NCI-H1092 (cell line): ENCODE data around the gene TRAF3.

ENCODE experiments used
- DNase-seq: peaks from one replicate; lab custom pipeline; 2025; lab: John Stamatoyannopoulos, UW

Gene TRAF3

DNA sequence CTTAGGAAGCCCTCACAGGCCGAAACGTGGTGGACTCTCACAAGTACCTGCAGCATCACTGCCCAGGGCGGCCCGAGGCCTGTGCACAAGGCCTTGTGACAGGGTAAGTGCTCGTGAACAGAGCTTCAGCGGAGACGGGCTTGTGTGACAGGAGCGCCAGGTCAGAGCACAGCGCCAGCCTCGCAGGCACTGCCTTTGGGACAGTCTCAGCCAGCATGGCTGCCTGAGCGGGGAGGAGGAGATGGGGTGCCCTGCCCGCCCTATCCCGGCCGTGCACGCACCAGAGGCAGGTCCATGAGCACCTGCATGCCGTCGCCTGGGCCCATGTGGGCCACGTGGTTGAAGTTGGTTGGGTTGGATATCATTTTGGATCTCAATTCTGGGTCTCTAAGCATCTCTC, 162.1 kb downstream of the TRAF3 start:
- no peak for DNase-seq

GRCh38 chr14:102939820-102940561, 162.7 kb downstream of the TRAF3 start:
- no peak for DNase-seq

DNA sequence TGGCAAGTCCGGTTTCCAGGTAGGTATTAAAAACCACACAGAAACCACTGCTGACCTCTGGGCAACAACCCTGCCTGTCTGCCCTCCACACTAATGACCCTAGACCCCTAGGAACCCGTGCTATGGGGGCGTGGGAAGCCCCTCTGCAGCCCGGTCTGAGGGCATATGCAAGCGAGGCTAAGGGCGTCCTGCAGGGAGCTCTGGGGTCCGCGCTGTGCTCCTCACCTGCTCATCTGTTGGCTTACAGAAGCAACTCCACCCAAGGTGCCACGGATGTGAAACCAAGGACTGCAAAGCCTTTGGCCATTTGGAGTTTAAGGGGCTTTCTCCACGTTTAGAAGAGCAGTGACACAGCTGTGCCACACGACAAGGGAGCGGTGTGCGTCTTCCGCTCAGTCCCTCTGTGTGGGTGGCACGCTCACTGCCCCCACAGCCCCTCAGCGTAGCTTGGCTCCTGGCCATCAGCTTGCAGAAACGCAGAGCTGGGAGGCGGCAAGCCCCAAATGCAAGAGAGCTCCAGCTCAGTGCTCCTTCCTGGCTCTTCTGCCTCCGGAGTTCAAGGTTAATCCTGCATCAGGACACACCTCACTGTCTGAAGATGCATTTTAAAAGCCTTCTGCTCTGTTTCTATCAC, 163.6 kb downstream of the TRAF3 start:
- no peak for DNase-seq

DNA sequence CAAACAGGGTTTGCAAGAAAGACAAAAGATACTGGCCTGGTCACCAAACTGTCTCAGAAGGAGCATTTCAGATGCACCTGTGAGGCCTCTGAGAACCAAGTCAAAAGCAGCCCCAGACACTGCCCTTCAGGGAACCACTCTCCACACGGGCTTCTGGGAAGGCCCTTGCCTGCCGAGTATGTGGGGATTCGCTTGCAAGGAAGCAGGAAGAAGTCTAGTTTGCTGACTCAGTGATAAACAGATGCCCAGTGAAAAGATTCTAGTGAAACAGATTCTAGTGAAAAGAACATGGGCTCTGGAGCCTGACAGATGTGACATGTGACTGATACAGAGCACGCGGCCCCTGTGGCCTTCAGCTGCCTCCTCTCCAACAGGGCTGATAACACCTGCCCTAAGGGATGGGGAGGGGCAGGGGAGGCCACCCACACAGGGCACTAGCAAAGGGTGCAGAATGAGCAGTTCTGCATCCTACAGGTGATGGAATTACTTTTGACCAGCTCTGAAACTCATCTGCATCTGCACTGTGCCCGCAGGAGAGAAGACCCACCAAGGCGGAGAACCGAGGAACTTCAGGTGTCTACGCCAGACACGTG, 164.3 kb downstream of the TRAF3 start:
- no peak for DNase-seq

DNA sequence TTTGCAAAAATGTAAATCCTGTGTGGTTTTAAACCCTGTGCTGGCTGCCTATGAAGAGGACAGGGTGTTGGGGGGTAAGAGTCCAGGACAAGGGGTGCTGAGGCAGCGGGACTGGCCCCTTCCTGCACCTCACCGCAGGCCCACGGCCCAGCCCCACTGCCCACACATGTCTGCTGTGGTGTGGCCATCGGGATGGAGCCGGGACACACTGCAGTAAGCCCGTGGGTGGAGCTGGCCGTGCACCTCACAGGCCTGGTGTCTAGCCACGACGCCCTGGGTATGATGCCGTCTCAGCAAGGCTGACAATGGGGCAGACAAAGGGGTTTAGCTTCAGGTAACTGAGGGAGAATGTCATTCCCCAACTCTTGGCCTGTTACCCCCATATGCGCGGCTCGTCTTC, 164.8 kb downstream of the TRAF3 start:
- DNase-seq, result no peak

DNA sequence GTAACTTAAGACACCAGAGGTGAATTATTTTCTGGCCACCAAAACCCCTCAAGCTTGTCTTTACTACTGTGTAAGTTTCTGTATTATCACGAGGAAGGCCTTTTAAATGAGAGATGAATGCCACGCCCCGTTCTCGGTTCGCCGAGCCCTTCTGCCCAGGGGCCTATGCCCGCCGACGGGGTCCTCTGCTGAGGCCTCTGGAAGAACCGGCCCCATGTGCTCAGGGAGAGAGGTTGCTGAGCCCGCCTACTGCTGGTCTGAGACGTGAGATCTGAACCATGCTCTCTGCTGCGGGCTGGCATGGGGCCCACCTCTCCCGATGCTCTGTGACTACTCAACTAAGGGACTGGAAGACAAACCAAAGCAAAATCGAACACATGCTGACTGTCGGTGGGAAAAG, 166.2 kb downstream of the TRAF3 start:
- DNase-seq, result no peak

- no peak for DNase-seq
Observed at GRCh38 chr14:102943979-102944378, 166.7 kb downstream of the TRAF3 start.

DNA sequence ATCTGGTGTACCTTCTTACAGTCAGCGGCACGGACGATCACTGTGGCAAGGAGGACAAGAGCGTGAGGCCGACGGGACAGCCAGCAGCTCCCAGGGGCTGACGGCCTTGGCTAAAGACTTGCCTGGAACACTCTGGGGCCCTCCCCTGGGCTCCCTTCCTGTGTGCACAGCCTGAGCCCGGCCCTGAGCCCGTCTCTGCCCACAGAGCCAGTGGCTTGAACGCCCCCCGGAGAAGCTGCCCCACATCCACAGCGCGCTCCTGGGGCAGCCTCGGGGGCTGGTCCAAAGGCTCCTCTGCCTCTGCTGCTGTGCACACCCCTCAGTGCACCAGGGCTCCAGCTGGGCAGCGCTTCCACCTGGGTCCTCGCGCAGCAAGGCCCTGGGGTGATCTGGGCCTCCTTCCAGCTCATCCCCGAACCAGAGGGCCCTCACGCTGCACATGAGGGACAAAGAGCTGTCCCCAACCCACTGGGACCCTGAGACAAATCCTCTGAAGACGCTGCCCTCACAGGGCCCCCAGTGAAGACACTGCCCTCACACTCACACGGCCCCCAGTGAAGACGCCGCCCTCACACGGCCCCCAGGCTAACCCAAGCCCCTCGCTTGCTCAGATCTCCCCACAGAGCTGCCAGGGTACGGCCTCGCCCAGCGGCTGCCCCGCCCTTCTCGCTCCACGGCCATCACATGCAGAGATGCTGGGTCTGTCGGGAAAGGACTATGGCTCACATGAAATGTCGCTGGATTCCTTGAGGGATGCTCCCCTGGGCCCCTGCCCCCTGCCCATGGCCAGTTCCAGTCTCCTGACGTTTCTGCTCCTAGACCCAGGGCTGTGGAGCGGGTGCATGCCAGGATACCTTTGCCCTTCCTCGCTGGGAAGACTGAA, 167.4 kb downstream of the TRAF3 start:
- DNase-seq, result no peak

DNA sequence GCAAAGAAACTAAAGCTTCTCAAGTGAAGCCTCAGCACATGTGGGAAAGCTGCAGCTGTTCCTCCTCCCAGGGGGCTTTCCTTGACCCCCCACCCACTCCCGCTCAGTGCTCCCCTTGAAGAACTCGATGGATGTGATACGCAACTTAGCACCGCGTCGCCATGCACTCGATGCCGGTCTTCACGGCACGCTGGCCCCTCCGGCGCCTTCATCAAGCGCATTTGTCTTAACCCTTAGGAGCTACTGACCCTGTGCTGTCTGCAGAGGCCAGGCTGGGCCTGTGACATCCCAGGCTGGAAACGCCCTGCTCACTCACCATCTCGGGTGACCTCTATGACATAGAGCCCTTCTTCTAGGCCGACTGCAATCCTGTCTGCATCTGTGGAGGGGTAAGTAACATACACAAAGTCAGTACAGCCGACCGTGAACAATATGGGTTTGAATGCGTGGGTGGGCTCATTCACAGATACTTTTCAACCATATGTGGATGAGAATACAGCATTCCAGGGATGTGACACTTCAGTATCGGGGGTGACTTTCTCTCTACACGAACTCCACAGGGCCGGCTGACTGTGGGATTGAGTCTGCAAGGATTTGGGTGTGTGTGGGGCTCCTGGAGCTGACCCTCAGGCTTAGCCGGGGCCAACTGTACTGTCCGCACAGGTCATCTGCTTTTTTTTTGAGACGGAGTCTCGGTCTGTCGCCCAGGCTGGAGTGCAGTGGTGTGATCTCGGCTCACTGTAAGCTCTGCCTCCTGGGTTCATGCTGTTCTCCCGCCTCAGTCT, 168.3 kb downstream of the TRAF3 start:
- no peak for DNase-seq

DNA sequence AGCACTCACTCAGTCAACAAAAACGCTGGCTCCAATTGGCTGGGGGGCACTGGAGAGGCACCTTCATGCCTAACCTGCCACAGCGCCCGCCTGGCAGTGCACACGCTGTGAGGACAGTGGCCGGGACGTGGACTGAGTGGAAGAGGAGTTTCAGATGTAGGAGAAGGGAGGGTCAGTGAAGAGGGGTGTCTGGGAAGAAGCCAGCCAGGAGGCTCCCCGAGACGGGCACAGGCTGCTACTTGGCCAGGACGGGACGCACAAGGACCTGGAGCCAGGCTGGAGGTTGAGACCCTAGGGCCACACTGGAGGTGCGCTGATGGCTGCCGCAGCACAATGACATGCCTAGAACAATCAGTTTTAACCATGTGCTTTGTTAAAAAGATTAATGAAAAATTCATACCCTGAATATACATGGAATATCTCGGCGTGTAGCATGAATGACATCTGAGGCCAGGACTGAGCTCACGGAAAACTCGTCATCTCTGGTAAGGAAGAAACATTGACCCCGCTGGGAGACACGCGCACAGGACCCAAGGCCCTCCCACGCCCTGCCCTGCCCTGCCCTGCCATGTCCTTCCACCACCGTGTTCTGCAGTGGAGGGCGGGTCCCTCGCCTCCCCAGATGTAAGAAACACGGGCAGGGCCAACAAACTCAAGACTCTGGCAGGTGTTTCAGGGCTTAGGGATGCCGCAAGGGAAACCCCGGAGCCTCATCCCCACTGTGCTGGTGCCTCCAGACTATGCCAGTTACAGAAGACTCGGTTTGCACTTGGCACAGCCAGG, 170.3 kb downstream of the TRAF3 start:
- no peak for DNase-seq

DNA sequence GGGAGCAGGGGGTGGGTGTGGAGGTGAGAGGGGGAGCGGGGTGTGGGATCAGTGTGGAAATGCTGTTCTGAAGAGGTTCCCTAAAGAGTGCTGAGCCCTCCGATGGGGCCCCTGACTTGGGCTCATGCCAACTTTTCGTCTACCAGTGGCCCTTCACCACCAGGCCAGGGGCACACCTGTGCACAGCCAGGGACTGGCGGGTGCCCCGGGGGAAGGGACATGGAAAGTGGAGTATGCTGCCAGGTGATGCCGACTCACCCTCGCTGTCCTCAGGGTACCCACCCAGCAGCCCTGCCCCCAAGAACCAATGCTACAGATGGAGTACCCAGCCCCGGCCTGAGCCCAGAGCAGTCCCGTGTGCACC, 171.4 kb downstream of the TRAF3 start:
- no peak for DNase-seq

DNA sequence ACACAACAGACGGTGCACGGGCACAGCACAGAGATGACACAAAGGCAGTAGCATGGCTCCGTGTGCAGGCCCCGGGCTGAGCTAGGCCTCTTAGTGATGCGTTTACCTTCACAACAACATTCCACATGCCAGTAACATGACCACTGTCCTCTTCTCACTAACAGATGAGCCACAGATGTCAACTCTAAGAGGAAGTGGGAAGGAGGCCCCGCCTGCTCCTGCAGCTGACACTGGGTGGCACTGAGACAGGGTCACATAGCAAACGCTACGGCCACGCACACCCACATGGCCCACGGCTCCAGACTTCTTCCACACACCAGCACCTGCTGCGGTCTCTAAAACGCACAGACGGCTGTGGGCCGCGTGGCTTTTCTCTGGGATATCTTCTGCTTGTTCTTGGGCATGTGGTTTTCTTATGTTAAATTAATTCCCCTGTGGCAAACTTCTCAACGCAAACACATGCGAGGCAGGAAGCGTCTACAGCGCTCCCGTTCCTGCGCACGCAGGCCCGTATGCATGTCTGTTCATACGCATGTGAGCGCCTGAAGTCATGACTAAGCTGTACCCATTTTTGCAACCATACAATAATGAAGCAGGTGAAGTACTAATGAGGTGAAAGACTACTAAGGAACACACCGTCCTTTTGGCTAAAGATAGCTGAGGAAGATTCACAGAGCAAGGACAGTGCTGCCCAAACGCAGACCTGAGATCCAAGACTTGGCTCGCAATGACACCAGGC, 172.0 kb downstream of the TRAF3 start:
- no peak for DNase-seq

DNA sequence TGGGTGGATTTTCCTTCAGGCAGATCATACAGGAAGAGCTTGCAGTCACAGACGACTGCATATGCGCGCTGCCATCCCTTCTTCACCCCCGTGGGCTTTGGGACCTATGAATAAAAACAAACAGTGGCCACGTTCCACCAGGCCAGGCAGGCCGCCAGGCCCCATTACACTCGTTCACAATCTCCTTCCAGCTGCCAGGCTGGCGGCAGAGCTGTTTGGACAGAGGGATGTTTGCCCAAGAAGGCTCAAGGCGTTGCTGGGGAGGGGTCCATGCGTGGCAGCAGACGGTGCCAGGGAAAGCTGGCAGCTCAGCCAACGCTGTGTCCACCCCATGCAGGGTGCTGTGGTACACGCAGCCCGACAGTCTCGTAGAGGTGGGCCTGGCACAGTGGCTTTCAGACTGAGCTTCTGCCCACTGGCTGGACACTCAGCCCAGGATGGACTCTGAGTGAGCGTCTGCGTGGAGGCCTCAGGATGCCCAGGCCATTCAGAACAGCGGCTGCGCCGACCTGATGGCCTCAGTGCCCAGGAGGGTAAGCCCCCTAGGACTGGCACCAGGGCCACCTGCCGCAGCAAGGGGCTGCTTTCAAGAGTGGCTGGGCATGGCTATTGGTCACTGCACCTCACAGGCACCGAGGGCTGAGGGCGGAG, 172.7 kb downstream of the TRAF3 start:
- DNase-seq, result peak; percentile 88

GRCh38 chr14:102951034-102951433, 173.8 kb downstream of the TRAF3 start:
- no peak for DNase-seq

GRCh38 chr14:102951799-102952198, 174.6 kb downstream of the TRAF3 start:
- no peak for DNase-seq

DNA sequence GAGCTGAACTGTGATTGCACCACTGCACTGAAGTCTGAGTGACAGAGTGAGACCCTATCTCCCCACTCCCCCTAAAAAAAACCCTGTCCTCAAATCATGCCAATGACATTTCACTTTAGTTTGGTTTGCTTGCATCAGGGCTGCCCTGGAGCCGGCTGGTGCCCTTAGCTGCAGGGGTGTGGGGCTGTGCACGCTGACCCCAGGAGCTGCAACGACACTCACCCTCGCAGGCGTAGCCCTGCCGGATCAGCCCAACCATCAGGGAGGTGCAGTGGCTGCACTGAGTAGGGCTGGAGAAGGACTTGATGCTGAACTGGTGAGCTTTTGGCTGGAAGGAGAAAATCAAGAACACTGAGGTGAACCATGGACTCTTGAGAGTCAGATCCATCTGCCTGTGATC, 175.0 kb downstream of the TRAF3 start:
- DNase-seq, result no peak

- no peak for DNase-seq
Observed at GRCh38 chr14:102953100-102953499, 175.9 kb downstream of the TRAF3 start.

DNA sequence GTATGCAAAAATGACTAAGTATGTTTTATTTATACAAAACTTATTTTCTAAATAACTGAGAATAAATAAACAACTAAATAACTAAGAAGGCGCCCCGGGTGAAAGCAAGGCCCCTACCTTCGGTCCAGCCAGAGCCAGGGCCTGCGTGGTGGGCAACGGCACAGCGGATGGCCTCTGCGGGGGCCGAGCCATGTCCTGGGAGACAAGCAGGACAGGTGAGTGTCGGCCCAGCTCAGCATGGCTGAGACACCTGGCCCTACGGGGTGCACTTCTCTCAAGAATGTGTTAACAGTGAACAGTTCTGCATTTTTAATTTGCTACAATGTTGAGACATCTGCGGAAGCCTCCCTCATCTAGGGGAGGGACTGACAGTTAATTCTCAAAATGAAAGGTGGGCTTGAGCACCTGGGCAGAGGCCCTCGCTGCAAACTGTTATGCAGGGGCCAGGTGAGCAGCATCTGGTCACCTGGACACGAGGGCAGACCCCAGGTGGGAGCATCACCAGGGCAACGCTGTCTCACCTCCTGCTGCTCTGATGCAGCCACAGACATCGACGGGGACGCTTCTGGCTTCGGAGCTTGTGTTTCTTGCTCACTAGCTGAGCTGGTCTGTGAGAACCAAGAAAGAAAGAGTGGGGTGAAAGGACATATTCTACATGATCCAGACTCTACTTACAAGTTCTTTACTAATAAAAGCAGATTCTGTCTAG, 177.0 kb downstream of the TRAF3 start:
- DNase-seq, result no peak
